ENCODE results near the gene VSTM4. TPM values are rescaled to one million over a fixed set of nuclear protein-coding genes. Genes with fewer than 3 reads are reported as not detected.

VSTM4 gene
- polyA plus RNA-seq, 4 donors: 14.2 to 18.9 (median 15.5) TPM

- no peak for DNase-seq (ENCODE audit: low read depth in 4 of 4, low spot score in 3 of 4)
Observed at GRCh38 chr10:49053053-49053997, 62.0 kb downstream of the VSTM4 start.

- no peak for DNase-seq (ENCODE audit: low read depth in 4 of 4, low spot score in 3 of 4)
Observed at GRCh38 chr10:49052069-49052468, 63.3 kb downstream of the VSTM4 start.

- no peak for DNase-seq (ENCODE audit: low read depth in 4 of 4, low spot score in 3 of 4)
Observed at GRCh38 chr10:49050906-49051305, 64.4 kb downstream of the VSTM4 start.

GRCh38 chr10:49050366-49050765 is 65.0 kb downstream of the VSTM4 start:
- no peak for DNase-seq (ENCODE audit: low read depth in 4 of 4, low spot score in 3 of 4)

DNA sequence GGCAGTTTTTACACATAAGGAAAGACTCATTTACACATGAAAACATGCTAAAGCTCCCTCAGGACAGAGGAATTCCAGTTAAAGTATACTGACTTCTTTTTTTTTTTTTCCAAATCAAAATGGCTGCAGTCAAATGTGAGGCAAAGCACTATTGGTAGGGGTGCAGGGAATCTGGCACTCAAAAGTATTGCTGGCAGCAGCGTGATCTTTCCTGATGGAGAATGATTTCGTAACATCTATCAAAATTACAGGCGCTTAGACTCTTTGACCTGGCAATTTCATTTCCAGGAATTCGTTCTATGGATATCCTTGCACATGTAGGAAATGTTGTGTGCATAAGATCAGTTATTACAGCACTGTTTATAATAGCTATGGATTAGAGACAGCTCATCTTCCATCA is 65.7 kb downstream of the VSTM4 start:
- no peak for DNase-seq (ENCODE audit: low read depth in 4 of 4, low spot score in 3 of 4)

DNA sequence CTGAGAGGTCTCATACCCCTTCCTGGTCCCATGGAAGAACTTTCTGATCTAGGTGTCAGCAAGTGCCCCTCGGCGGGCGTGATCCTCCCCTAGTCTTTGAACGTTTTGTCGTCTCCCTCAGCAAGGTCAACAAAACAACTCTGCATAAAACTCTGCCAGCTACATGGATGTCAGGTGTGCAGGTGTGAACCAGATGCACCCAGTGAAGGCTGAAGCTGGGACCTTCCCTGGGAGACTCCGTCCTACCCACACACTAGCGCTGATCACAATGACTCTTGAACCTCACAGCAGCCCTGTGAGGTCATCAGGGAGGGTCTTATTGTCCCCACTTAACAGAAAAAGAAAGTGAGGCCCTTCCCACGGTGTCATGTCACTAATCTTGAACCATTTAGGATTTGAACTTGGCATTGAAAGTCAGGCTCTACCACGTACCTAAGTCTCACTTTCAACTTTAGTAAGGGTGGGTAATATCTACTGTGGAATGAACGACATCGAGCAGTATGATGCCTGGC is 68.1 kb downstream of the VSTM4 start:
- no peak for DNase-seq (ENCODE audit: low read depth in 4 of 4, low spot score in 3 of 4)

DNA sequence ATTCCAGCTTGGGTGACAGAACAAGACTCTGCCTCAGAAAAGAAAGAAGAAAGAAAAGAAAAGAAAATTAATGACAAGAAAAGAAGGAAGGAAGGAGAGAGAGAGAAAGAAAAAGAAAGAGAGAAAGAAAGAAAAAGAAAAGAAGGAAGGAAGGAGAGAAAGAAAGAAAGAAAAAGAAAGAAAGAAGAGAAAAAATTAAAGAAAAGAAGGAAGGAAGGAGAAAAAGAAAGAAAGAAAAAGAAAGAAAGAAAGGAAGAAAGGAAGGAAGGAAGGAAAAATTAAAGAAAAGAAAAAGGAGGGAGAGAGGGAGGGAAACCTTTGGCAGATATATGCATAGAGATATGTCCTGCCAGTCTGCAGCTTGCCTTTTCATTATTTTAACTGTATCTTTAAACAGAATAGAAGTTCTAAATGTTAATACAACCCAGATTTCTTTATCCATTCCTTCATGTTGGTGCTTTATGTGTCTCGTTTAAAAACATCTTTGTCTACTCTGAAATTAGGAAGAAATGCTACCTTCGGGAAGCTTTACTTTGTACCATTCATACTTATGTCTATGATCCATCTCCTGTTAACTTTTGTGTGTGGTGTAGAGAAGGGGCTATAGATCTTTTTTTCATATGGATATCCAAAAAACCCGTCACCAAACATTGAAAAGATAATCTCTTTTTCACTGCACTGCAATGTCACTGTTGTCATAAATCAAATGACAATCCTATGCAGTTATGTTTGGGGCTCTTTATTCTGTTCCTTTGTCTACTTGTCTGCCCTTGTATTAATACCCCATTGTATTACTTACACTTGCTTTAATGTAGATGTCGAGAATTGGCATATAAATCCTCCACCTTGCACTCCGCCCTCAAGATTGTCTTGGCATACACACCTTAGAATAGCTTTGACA is 70.8 kb downstream of the VSTM4 start:
- DNase-seq (ENCODE audit: low read depth in 4 of 4, low spot score in 3 of 4): no peak

DNA sequence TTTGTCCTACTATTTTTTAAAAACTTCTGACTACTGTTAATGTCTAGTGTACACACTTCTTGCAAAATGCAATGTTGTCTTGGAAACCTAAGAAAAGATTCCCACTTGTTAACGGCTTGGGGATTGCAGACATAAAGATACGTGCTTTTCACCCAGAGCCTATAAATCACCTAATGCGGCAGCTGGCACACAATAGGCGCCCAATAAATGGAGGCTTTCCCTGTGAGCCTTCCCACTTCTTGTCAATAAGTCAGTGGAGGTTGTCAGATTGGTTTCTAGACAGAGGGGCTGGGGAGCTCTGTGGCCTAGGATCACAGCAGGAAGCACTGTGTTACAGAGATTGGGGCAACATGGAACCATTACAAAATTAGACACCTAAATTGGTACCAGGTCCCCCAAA is 74.7 kb downstream of the VSTM4 start:
- no peak for DNase-seq (ENCODE audit: low read depth in 4 of 4, low spot score in 3 of 4)

DNA sequence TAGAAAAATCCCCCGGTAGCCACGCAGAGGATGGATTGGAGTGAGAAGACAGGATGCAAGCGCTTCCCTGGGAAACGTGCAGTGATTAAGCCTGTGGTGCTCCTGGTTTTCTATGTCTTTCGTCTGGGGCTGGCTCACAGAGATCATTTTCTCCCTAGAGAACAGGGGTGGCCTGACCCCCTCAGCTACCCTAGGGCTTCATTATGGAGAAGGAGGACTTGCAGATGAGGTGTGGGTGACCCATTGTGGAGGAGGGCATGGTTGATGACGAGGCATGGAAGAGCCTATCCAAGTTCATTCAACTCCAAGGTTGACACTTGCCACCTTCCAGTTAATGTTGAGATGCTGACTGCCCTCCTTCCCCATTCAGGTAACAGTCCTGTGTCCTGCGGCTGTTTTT is 75.9 kb downstream of the VSTM4 start:
- DNase-seq (ENCODE audit: low read depth in 4 of 4, low spot score in 3 of 4): no peak

DNA sequence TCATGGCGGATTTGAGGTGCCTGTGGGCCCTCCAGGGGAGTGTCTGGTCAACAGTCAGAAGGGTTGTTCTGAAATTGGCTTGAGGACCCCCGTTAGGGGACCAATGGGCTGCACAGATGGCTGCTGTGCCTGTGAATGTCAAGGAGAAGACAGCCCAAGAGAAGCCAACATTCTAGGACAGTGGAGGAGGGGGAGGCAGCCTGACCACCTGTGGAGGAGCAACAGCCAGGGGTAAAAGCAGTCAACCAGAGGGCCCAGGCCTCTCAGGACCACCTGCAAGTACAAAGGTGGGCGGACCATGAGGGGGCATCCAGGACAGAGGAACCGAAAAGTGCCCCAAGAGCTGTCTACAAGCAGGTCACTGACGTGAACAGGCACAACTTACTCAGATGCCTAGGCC is 76.6 kb downstream of the VSTM4 start:
- no peak for DNase-seq (ENCODE audit: low read depth in 4 of 4, low spot score in 3 of 4)

- no peak for DNase-seq (ENCODE audit: low read depth in 4 of 4, low spot score in 3 of 4)
Observed at GRCh38 chr10:49037187-49037586, 78.1 kb downstream of the VSTM4 start.

DNA sequence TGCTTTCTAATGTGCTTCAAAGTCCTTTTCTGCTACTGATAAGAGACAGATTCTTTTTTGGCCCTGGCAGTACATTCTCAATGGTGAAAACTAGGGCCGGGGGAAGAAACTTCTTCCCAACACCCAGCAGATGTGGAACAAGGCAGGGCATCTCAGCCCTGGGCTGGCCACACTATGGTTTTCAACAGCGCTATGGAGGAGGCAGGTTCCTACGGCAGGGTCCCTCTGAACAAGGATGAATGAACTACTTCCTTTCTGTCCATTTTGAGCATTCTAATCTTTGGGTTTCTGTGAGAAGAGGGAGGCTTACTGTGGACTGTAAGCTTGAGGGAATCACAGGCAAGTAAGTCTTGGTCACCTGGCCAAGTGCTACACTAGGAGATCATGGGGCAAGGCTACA is 78.7 kb downstream of the VSTM4 start:
- DNase-seq (ENCODE audit: low read depth in 4 of 4, low spot score in 3 of 4): no peak

DNA sequence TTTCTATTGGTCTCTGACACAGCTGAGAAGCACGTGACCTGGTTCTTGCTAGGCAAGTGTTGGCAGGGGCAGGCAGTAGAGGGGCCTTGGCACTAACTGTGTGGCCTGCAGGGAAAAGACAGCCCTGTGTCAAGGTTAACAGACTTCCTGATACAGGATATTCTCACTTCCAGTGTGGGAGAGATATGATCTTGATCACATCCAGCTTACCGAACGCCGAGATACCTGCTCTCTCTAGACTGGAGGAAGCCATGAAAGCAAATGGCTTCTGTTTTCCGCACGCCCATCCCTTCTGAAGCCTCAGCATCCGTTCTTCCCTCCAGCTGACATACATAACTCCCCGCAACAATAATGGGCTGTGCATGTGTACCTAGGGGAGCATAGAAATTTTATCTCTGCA is 79.4 kb downstream of the VSTM4 start:
- DNase-seq (ENCODE audit: low read depth in 4 of 4, low spot score in 3 of 4): no peak

- no peak for DNase-seq (ENCODE audit: low read depth in 4 of 4, low spot score in 3 of 4)
Observed at GRCh38 chr10:49034925-49035324, 80.4 kb downstream of the VSTM4 start.

DNA sequence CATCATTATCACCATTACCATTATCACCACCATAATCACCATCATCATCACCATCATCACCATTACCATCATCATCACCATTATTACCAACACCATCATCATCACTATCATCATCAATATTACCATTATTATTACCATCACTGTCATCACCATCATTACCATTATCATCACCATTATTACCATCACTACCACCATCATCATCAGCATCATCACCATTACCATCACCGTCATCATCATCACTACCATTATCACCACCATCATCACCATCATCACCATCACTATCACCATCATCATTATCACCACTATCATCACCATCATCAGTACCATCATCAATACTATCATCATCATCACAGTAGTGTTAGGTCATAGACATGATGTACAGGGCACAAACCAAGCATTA is 81.4 kb downstream of the VSTM4 start:
- DNase-seq (ENCODE audit: low read depth in 4 of 4, low spot score in 3 of 4): no peak

GRCh38 chr10:49029666-49030065 is 85.7 kb downstream of the VSTM4 start:
- DNase-seq (ENCODE audit: low read depth in 4 of 4, low spot score in 3 of 4): no peak

DNA sequence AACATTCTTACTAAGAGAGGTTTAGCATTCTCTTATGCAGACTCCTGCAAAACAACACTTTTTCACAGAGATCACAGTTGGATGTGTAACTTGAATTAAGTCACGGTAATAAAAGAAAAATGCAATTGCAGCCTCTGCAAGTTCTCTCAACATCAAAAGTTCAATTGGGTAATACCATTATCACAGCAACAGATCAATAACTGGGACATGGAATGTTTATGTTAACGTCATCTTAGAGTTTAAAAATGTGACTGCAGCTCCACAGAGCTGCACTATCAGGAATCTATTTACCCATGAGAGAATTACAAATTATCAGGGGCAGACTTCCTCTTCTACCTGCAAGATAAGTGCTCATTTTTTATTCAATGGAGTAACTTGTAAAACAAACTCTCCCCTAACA is 86.7 kb downstream of the VSTM4 start:
- no peak for DNase-seq (ENCODE audit: low read depth in 4 of 4, low spot score in 3 of 4)

DNA sequence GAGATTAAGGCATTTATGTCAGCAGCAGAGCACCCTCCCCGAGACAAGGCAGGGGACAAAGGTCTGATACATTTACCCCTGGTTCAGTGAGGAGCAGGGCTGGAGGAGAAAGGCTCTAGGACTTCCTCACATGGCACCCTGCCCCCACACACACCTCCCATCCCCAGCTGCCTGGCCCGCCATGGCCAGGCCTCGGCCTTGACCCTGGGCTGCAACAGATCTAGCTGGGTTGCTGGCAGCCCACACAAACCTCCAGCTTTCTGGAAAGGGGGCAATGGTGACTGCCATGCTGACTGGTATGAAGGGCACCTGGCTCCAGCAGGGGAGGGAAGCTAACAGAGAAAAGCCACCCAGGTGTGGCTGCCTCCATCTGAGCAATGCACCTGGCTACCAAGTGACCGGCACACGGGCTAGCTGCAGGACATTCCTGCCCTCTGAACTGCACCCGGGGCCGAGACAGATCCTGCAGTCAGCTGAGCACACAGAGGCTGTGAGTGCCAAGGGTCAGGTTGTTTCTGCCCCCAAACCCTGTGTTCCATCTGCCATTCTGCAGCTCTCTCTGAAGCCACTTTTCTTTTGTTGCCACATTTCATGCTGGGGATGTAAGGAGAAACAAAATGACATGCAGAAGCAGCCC is 89.9 kb downstream of the VSTM4 start:
- no peak for DNase-seq (ENCODE audit: low read depth in 4 of 4, low spot score in 3 of 4)

GRCh38 chr10:49024484-49024883 is 90.8 kb downstream of the VSTM4 start:
- no peak for DNase-seq (ENCODE audit: low read depth in 4 of 4, low spot score in 3 of 4)

DNA sequence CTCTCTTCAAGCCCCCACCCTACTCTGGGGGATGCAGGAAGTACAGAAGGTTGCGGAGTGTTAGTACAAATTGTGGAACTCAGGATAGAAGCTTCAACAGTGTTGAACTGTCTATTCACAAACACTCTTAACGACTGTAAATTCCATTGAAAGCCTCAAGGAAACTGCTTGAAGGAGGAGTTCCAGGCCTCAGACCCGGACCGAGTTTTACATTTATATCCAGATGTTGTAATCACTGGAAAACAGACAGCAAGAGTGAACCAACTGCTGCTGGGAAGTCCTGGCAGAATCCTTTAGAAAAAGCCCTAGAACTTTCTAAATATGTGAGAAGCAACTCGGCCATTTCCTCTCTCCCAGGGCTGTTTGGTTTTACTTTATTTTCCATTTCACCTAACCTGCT is 91.6 kb downstream of the VSTM4 start:
- DNase-seq (ENCODE audit: low read depth in 4 of 4, low spot score in 3 of 4): peak in 1 of 4 donors; percentile 16

DNA sequence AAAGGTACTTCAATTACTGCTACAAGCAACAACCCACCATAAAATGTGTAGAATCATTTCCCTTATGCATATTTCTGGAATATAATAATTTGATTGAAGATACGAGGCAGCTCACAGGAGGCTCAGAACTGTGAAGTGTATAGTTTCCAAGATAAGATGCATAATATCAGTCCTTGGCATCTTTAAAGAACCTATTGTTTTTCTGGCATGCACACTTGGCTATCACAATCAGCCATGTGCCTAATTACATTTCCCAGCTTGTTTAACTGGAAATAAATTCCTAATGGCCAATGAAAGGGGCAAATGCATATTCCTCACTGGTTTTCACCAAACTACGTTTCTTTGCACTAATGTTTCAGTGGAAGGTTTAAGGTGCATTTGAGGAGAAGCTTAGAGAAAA is 92.3 kb downstream of the VSTM4 start:
- no peak for DNase-seq (ENCODE audit: low read depth in 4 of 4, low spot score in 3 of 4)

Measured in right renal pelvis (tissue), 4 donors.